Mesenchymal stem cell (in vitro differentiated cells and primary cell): ENCODE measurements around the gene GNG13.

Experiments
- DNase-seq: peaks from one replicate; pipeline ENCODE4 v3.0.0-alpha.2; 2013
- H2AFZ ChIP-seq: one replicate; pipeline ENCODE4 v1.6.1; 2013; ENCODE audit warnings: low read depth, mild to moderate bottlenecking, control low read depth, inconsistent platforms, low read length, moderate library complexity
- H2AK5ac ChIP-seq: 2 replicates; pipeline ENCODE4 v1.6.1; 2013; ENCODE audit warnings: low read length, moderate library complexity, mild to moderate bottlenecking, inconsistent platforms; ENCODE audit not compliant: severe bottlenecking
- H2BK120ac ChIP-seq: one replicate; pipeline ENCODE4 v1.6.1; 2013; ENCODE audit warnings: low read depth, mild to moderate bottlenecking, inconsistent platforms, low read length, moderate library complexity
- H2BK12ac ChIP-seq, 2 experiments: one replicate each; pipeline ENCODE4 v1.6.1; 2013; ENCODE audit warnings: inconsistent platforms in 2 of 2, low read length in 2 of 2, mild to moderate bottlenecking in 2 of 2, moderate library complexity in 2 of 2, control low read depth in 1 of 2
- H2BK15ac ChIP-seq: one replicate; pipeline ENCODE4 v1.6.1; 2013; ENCODE audit warnings: mild to moderate bottlenecking, low read depth, inconsistent platforms; ENCODE audit not compliant: poor library complexity, severe bottlenecking
- H2BK5ac ChIP-seq: 2 replicates; pipeline ENCODE4 v1.6.1; 2013; ENCODE audit warnings: low read depth, mild to moderate bottlenecking, low read length, control low read depth, inconsistent platforms; ENCODE audit not compliant: poor library complexity, severe bottlenecking
- H3K14ac ChIP-seq, 2 experiments: one replicate each; pipeline ENCODE4 v1.6.1; 2013; ENCODE audit warnings: inconsistent platforms in 2 of 2, low read length in 2 of 2, control low read depth in 1 of 2, mild to moderate bottlenecking in 1 of 2, moderate library complexity in 1 of 2
- H3K18ac ChIP-seq, 2 experiments: one replicate each; pipeline ENCODE4 v1.6.1; 2013; ENCODE audit warnings: inconsistent platforms in 2 of 2, low read length in 2 of 2, control low read depth in 1 of 2, low read depth in 1 of 2, mild to moderate bottlenecking in 1 of 2
- H3K23ac ChIP-seq, 2 experiments: one replicate each; pipeline ENCODE4 v1.6.1; 2013; ENCODE audit warnings: inconsistent platforms in 2 of 2, low read length in 2 of 2, mild to moderate bottlenecking in 2 of 2, moderate library complexity in 2 of 2, control low read depth in 1 of 2
- H3K27ac ChIP-seq: 2 replicates; pipeline ENCODE4 v1.5.1; 2013; ENCODE audit warnings: mild to moderate bottlenecking, moderate library complexity, low read length, control low read depth, inconsistent platforms; ENCODE audit not compliant: poor library complexity, severe bottlenecking
- H3K27me3 ChIP-seq, 2 experiments: 2 replicates each; pipeline versions ENCODE4 v1.6.1 to v1.7.0; 2013; ENCODE audit warnings: low read length in 2 of 2, mild to moderate bottlenecking in 2 of 2, moderate library complexity in 2 of 2, control low read depth in 1 of 2, inconsistent platforms in 1 of 2; ENCODE audit not compliant: control insufficient read depth in 1 of 2, insufficient read depth in 1 of 2
- H3K36me3 ChIP-seq, 2 experiments: 2 replicates each; pipeline versions ENCODE4 v1.6.1 to v1.7.0; 2013; ENCODE audit warnings: low read length in 2 of 2, control low read depth in 1 of 2, inconsistent platforms in 1 of 2, low read depth in 1 of 2, mild to moderate bottlenecking in 1 of 2; ENCODE audit not compliant: insufficient read depth in 2 of 2, control insufficient read depth in 1 of 2
- H3K4ac ChIP-seq, 2 experiments: one replicate each; pipeline ENCODE4 v1.6.1; 2013; ENCODE audit warnings: inconsistent platforms in 2 of 2, low read length in 2 of 2, mild to moderate bottlenecking in 2 of 2, moderate library complexity in 2 of 2, control low read depth in 1 of 2, low read depth in 1 of 2
- H3K4me1 ChIP-seq: 2 replicates; pipeline ENCODE4 v1.6.1; 2013; ENCODE audit warnings: low read depth, low read length, control low read depth; ENCODE audit not compliant: control insufficient read depth, insufficient read depth
- H3K4me2 ChIP-seq: 2 replicates; pipeline ENCODE4 v1.6.1; 2013; ENCODE audit warnings: low read length, mild to moderate bottlenecking, inconsistent platforms; ENCODE audit not compliant: poor library complexity, severe bottlenecking
- H3K4me3 ChIP-seq, 2 experiments: 2 replicates each; pipeline versions ENCODE4 v1.5.1 to v1.7.0; 2013; ENCODE audit warnings: low read length in 2 of 2, mild to moderate bottlenecking in 2 of 2, control low read depth in 1 of 2, low read depth in 1 of 2; ENCODE audit not compliant: insufficient read depth in 1 of 2
- H3K79me1 ChIP-seq: replicated peaks from 2 replicates; pipeline ENCODE4 v1.6.1; 2013; ENCODE audit warnings: mild to moderate bottlenecking, control low read depth, low read length, inconsistent platforms; ENCODE audit not compliant: poor library complexity, severe bottlenecking
- H3K9ac ChIP-seq: 2 replicates; pipeline ENCODE4 v1.7.0; 2013; ENCODE audit warnings: mild to moderate bottlenecking, low read length, moderate library complexity
- H3K9me3 ChIP-seq: 2 replicates; pipeline ENCODE4 v1.7.0; 2013; ENCODE audit warnings: mild to moderate bottlenecking, low read length; ENCODE audit not compliant: control insufficient read depth
- H4K8ac ChIP-seq: one replicate; pipeline ENCODE4 v1.6.1; 2013; ENCODE audit warnings: inconsistent platforms, mild to moderate bottlenecking, low read length, moderate library complexity
- H4K91ac ChIP-seq: one replicate; pipeline ENCODE4 v1.6.1; 2013; ENCODE audit warnings: mild to moderate bottlenecking, low read length, inconsistent platforms
- WGBS: methylation state at CpG from one replicate; pipeline ENCODE4 v1.1.7; 2013; ENCODE audit warnings: mixed read lengths; 5-methylcytosine and 5-hydroxymethylcytosine counted together

Gene GNG13

GRCh38 chr16:787321-787966, 13.1 kb downstream of the GNG13 start:
- no peak overlapping the region for H3K27ac ChIP-seq
- WGBS, result 57% methylated on average over 47 of the region's 47 CpGs
- peak overlapping the region; percentile 47 for H4K91ac ChIP-seq
- H3K4me1 ChIP-seq, result peaks cover 35% of the 10 kb centered on the region
- H2BK15ac ChIP-seq, result peak overlapping the region; percentile 30
- no peaks in the 10 kb centered on the region for H3K9me3 ChIP-seq
- peaks cover 39% of the 10 kb centered on the region for H3K79me1 ChIP-seq
- H2AFZ ChIP-seq, result peak overlapping the region; percentile 56
- H3K14ac ChIP-seq, result peak overlapping the region in 1 of 2 experiments; percentile 88
- peak overlapping the region; percentile 75 for H4K8ac ChIP-seq
- no peak overlapping the region for H2BK5ac ChIP-seq
- H3K18ac ChIP-seq, result peak overlapping the region; percentile 71 to 91
- H3K4me2 ChIP-seq, result peak overlapping the region; percentile 95
- H3K27me3 ChIP-seq, result peaks cover under 1 to 14% of the 10 kb centered on the region in 2 experiments
- DNase-seq, result no peak
- peak overlapping the region in 1 of 2 experiments; percentile 51 for H3K4ac ChIP-seq
- H2BK120ac ChIP-seq, result no peak overlapping the region
- H3K9ac ChIP-seq, result peak overlapping the region; percentile 90
- H3K4me3 ChIP-seq, result peak overlapping the region; percentile 91 to 95
- peak overlapping the region; percentile 23 to 30 for H3K23ac ChIP-seq
- H3K36me3 ChIP-seq, result peaks cover 8 to 70% of the 10 kb centered on the region in 2 experiments
- H2AK5ac ChIP-seq, result no peak overlapping the region
- H2BK12ac ChIP-seq, result no peak overlapping the region

GRCh38 chr16:785563-786535, 14.7 kb downstream of the GNG13 start:
- no peak overlapping the region for H2AK5ac ChIP-seq
- no peak overlapping the region for H3K14ac ChIP-seq
- 68% methylated on average over 52 of the region's 58 CpGs for WGBS

GRCh38 chr16:784431-784830, 16.1 kb downstream of the GNG13 start:
- no peak overlapping the region for H2AFZ ChIP-seq
- H3K4me1 ChIP-seq, result peaks cover 35% of the 10 kb centered on the region
- no peak for DNase-seq
- H3K4me3 ChIP-seq, result no peak overlapping the region
- no peak overlapping the region for H2BK5ac ChIP-seq
- H3K27ac ChIP-seq, result no peak overlapping the region
- peaks cover 3 to 39% of the 10 kb centered on the region in 2 experiments for H3K27me3 ChIP-seq
- no peak overlapping the region for H3K23ac ChIP-seq
- no peak overlapping the region for H3K14ac ChIP-seq
- no peak overlapping the region for H3K4ac ChIP-seq
- H3K9me3 ChIP-seq, result no peaks in the 10 kb centered on the region
- no peak overlapping the region for H3K4me2 ChIP-seq
- no peak overlapping the region for H4K8ac ChIP-seq
- H3K79me1 ChIP-seq, result peaks cover 17% of the 10 kb centered on the region
- peaks cover 8 to 42% of the 10 kb centered on the region in 2 experiments for H3K36me3 ChIP-seq
- H2BK12ac ChIP-seq, result no peak overlapping the region
- H2BK15ac ChIP-seq, result no peak overlapping the region
- no peak overlapping the region for H2AK5ac ChIP-seq
- H4K91ac ChIP-seq, result no peak overlapping the region
- H2BK120ac ChIP-seq, result no peak overlapping the region
- H3K18ac ChIP-seq, result no peak overlapping the region
- H3K9ac ChIP-seq, result no peak overlapping the region
- WGBS, result 94% methylated on average over 19 of the region's 19 CpGs

More at GRCh38 chr16:785563-786535, 14.7 kb downstream of the GNG13 start:
- no peak overlapping the region for H4K91ac ChIP-seq
- H3K27ac ChIP-seq, result no peak overlapping the region
- peaks cover 3 to 30% of the 10 kb centered on the region in 2 experiments for H3K27me3 ChIP-seq
- no peak overlapping the region for H3K4me2 ChIP-seq
- peak; percentile 49 for DNase-seq
- H2BK5ac ChIP-seq, result no peak overlapping the region
- no peak overlapping the region for H2AFZ ChIP-seq
- peaks cover 31% of the 10 kb centered on the region for H3K79me1 ChIP-seq
- H3K18ac ChIP-seq, result no peak overlapping the region
- peak overlapping the region; percentile 27 for H4K8ac ChIP-seq
- no peak overlapping the region for H3K4ac ChIP-seq
- no peak overlapping the region for H2BK120ac ChIP-seq
- no peak overlapping the region for H3K9ac ChIP-seq
- no peaks in the 10 kb centered on the region for H3K9me3 ChIP-seq
- H3K36me3 ChIP-seq, result peaks cover 8 to 54% of the 10 kb centered on the region in 2 experiments
- H3K23ac ChIP-seq, result no peak overlapping the region
- H3K4me1 ChIP-seq, result peaks cover 35% of the 10 kb centered on the region
- H2BK12ac ChIP-seq, result no peak overlapping the region
- no peak overlapping the region for H2BK15ac ChIP-seq
- no peak overlapping the region for H3K4me3 ChIP-seq
